IgD-negative memory B cell (primary cell): ENCODE results near the gene PTP4A2. TPM values are rescaled to one million over a fixed set of nuclear protein-coding genes. Genes with fewer than 3 reads are reported as not detected.

Experiments
- H3K27ac Mint-ChIP-seq, 3 donors: one replicate each; pipeline ENCODE4 v1.8.0; 2020 to 2022; ENCODE audit warnings: mild to moderate bottlenecking in 3 of 3, mixed read lengths in 3 of 3, moderate library complexity in 1 of 3
- H3K27me3 Mint-ChIP-seq: one replicate; pipeline ENCODE4 v1.8.0; 2021; ENCODE audit warnings: mixed read lengths
- H3K36me3 Mint-ChIP-seq: one replicate; pipeline ENCODE4 v1.8.0; 2020; ENCODE audit warnings: mild to moderate bottlenecking, mixed read lengths
- H3K4me1 Mint-ChIP-seq, 3 donors: one replicate each; pipeline ENCODE4 v1.8.0; 2020 to 2022; ENCODE audit warnings: mixed read lengths in 3 of 3, mild to moderate bottlenecking in 1 of 3
- H3K4me3 Mint-ChIP-seq, 4 donors: one replicate each; pipeline ENCODE4 v1.8.0; 2020 to 2022; ENCODE audit warnings: mild to moderate bottlenecking in 4 of 4, mixed read lengths in 4 of 4, moderate library complexity in 3 of 4
- H3K9me3 Mint-ChIP-seq, 3 donors: one replicate each; pipeline ENCODE4 v1.8.0; 2020 to 2021; ENCODE audit warnings: mixed read lengths in 3 of 3, mild to moderate bottlenecking in 1 of 3
- polyA plus RNA-seq: library from polyadenylated mRNA; unstranded; fragments of 300-500 nt; fragmentation: Illumina TruSeq; gene quantifications from one replicate; pipeline ENCODE4 v1.2.3, GENCODE V29; 2021

PTP4A2 gene
- polyA plus RNA-seq, 1 donor from 2014 or later, result 216 TPM

DNA sequence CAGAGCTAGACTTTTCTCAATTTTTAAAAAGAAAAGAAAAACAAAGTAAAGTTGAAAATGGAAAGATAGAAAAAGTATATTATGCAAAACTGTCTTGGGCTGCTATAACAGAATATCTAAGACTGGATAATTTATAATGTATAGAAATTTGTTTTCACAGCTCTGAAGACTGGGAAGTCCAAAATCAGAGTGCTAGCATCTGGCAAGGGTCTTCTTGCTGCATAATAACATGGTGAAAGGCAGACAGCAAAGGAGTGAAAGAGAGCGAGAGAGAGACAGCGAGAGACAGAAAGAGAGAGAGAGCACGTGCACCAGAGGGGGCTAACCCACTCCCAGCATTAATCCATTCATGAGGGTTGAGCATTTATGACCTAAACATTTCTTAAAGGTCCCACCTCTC is 63.2 kb downstream of the PTP4A2 start:
- H3K4me1 Mint-ChIP-seq, result peaks cover 20 to 25% (median 21%) of the 10 kb centered on the region in 3 donors
- no peak overlapping the region for H3K27ac Mint-ChIP-seq

DNA sequence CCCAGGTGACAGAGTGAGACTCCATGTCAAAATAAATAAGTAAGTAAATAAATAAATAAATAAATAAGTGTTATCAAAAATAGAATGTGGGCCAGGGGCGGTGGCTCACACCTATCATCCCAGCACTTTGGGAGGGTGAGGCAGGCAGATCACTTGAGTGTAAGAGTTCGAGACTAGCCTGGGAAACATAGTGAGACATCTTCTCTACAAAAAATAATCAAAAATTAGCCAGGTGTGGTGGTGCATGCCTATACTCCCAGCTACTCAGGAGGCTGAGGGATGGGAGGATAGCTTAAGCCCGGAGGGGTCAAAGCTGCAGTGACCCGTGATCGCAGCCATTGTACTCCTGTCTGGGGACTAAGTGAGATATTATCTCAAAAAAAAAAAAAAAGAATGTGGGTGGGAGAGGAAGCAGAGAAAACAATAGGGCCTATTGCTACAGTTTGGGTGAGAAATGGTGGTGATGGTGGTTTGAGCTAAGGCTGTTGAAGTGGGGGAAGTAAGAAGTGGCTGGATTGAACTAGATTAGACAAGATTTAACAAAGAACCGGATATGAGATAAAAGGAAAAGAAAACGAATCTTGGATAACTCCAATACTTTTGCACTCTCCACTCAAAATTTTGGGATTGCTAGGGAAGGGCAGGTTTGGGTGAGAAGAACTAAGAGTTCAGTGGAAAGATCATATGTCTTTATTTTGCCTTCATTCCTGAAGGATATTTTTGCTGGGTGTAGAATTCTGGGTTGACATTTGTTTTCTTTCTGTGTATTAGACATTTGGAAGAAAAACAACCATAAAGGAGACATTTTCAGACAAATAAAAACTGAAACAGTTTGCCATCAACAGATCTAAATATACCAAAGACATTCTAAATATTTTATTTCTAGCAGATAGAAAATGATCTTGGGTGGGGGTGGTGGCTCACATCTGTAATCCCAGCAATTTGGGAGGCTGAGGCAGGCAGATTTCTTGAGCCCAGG is 65.2 kb downstream of the PTP4A2 start:
- peak overlapping the region in 1 of 3 donors; percentile 25 for H3K27ac Mint-ChIP-seq
- peaks cover 0 to 5% (median 0%) of the 10 kb centered on the region in 3 donors for H3K9me3 Mint-ChIP-seq
- H3K27me3 Mint-ChIP-seq, result no peaks in the 10 kb centered on the region
- H3K4me3 Mint-ChIP-seq, result no peak overlapping the region
- H3K4me1 Mint-ChIP-seq, result peaks cover 9 to 16% (median 11%) of the 10 kb centered on the region in 3 donors
- H3K36me3 Mint-ChIP-seq, result peaks cover 4% of the 10 kb centered on the region

More for the DNA sequence above, 63.2 kb downstream of the PTP4A2 start:
- peaks cover 0 to 5% (median 0%) of the 10 kb centered on the region in 3 donors for H3K9me3 Mint-ChIP-seq
- no peak overlapping the region for H3K4me3 Mint-ChIP-seq
- H3K27me3 Mint-ChIP-seq, result no peaks in the 10 kb centered on the region
- peaks cover 4% of the 10 kb centered on the region for H3K36me3 Mint-ChIP-seq

- Mint-ChIP-seq H3K27ac (peak overlapping the region in 1 of 3 donors; percentile 48), H3K9me3 (peaks cover 0 to 5% (median 0%) of the 10 kb centered on the region in 3 donors), H3K4me1 (peaks cover 8 to 15% (median 9%) of the 10 kb centered on the region in 3 donors), H3K4me3 (no peak overlapping the region), H3K36me3 (peaks cover 4% of the 10 kb centered on the region), H3K27me3 (no peaks in the 10 kb centered on the region)
Measured at GRCh38 chr1:31871703-31872102, 66.5 kb downstream of the PTP4A2 start.

DNA sequence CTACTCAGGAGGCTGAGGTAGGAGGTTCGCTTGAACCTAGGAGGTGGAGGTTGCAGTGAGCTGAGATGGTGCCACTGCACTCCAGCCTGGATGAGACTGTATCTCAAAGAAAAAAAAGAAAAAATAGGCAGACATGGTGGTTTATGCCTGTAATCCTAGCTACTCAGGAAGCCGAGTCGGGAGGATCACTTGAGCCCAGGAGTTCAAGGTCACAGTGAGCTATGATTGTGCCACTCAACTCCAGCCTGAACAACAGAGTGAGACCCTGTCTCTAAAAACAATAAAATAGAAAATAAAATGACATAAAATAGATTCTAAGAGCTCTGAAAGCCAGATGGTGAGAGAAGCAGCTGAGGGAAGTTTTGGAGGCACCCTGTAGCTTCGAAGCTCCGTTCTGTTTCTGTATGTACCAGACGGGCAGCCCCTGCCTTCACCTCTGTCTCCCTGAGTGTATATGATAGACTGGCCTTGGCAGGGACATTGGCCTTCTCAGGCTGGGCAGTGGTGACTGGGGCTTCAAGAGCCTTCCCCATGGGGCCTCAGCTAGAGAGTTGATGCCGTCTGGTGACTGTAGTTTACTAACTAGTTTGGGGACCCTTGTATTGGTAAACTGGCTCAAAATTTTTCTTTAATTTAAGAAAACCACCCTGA is 68.0 kb downstream of the PTP4A2 start:
- no peaks in the 10 kb centered on the region for H3K27me3 Mint-ChIP-seq
- no peaks in the 10 kb centered on the region for H3K36me3 Mint-ChIP-seq
- peaks cover 8 to 14% (median 11%) of the 10 kb centered on the region in 3 donors for H3K4me1 Mint-ChIP-seq
- no peak overlapping the region for H3K4me3 Mint-ChIP-seq
- H3K9me3 Mint-ChIP-seq, result peaks cover 0 to 5% (median 0%) of the 10 kb centered on the region in 3 donors
- H3K27ac Mint-ChIP-seq, result peak overlapping the region in 1 of 3 donors; percentile 9

DNA sequence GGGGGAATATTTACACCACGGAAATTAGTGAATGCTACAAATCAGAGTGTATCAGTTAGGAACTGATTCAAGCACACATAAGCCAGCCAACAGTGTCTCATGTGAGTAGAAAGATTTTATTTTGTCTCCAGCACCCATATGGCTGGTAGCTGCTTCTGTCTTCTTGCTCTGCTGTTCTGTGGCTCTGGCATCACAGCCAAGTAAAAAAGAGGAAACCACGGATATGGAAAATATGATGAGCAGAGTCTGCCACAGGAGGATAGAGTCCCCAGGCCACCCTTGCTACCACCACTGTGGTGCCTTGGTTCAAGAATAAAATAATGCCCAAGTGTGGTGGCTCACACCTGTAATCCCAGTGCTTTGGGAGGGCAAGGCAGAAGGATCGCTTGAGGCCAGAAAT is 68.7 kb downstream of the PTP4A2 start:
- H3K27me3 Mint-ChIP-seq, result no peaks in the 10 kb centered on the region
- H3K27ac Mint-ChIP-seq, result no peak overlapping the region
- H3K4me1 Mint-ChIP-seq, result peaks cover 8 to 14% (median 11%) of the 10 kb centered on the region in 3 donors
- H3K36me3 Mint-ChIP-seq, result no peaks in the 10 kb centered on the region
- no peak overlapping the region for H3K4me3 Mint-ChIP-seq
- peaks cover 0 to 5% (median 0%) of the 10 kb centered on the region in 3 donors for H3K9me3 Mint-ChIP-seq

GRCh38 chr1:31868862-31869261 is 69.3 kb downstream of the PTP4A2 start:
- H3K27me3 Mint-ChIP-seq, result no peaks in the 10 kb centered on the region
- no peak overlapping the region for H3K4me3 Mint-ChIP-seq
- H3K36me3 Mint-ChIP-seq, result no peaks in the 10 kb centered on the region
- H3K9me3 Mint-ChIP-seq, result peaks cover 0 to 5% (median 0%) of the 10 kb centered on the region in 3 donors
- peak overlapping the region in 1 of 3 donors; percentile 39 for H3K27ac Mint-ChIP-seq
- H3K4me1 Mint-ChIP-seq, result peaks cover 8 to 14% (median 11%) of the 10 kb centered on the region in 3 donors

- Mint-ChIP-seq H3K4me3 (no peak overlapping the region), H3K27me3 (no peaks in the 10 kb centered on the region), H3K27ac (no peak overlapping the region), H3K9me3 (no peaks in the 10 kb centered on the region), H3K36me3 (no peaks in the 10 kb centered on the region), H3K4me1 (peaks cover 8 to 12% (median 11%) of the 10 kb centered on the region in 3 donors)
Measured at GRCh38 chr1:31867546-31867945, 70.6 kb downstream of the PTP4A2 start.

- Mint-ChIP-seq H3K4me3 (peak overlapping the region in 2 of 4 donors; percentile 17 to 18), H3K27ac (peak overlapping the region in 1 of 3 donors; percentile 13), H3K36me3 (no peaks in the 10 kb centered on the region)
Measured at GRCh38 chr1:31866450-31867032, 71.6 kb downstream of the PTP4A2 start.

GRCh38 chr1:31865728-31866449 is 72.3 kb downstream of the PTP4A2 start:
- Mint-ChIP-seq H3K4me1 (peaks cover 8 to 16% (median 16%) of the 10 kb centered on the region in 3 donors), H3K4me3 (peak overlapping the region in 2 of 4 donors; percentile 18 to 58), H3K36me3 (no peaks in the 10 kb centered on the region), H3K27me3 (no peaks in the 10 kb centered on the region), H3K27ac (peak overlapping the region in 1 of 3 donors; percentile 13), H3K9me3 (no peaks in the 10 kb centered on the region)

More at GRCh38 chr1:31866450-31867032, 71.6 kb downstream of the PTP4A2 start:
- H3K27me3 Mint-ChIP-seq, result no peaks in the 10 kb centered on the region
- no peaks in the 10 kb centered on the region for H3K9me3 Mint-ChIP-seq
- peaks cover 8 to 14% (median 13%) of the 10 kb centered on the region in 3 donors for H3K4me1 Mint-ChIP-seq

GRCh38 chr1:31862071-31862470 is 76.1 kb downstream of the PTP4A2 start:
- Mint-ChIP-seq H3K4me1 (peaks cover 8 to 15% (median 15%) of the 10 kb centered on the region in 3 donors), H3K27ac (no peak overlapping the region), H3K4me3 (no peak overlapping the region), H3K36me3 (no peaks in the 10 kb centered on the region), H3K27me3 (no peaks in the 10 kb centered on the region), H3K9me3 (no peaks in the 10 kb centered on the region)

DNA sequence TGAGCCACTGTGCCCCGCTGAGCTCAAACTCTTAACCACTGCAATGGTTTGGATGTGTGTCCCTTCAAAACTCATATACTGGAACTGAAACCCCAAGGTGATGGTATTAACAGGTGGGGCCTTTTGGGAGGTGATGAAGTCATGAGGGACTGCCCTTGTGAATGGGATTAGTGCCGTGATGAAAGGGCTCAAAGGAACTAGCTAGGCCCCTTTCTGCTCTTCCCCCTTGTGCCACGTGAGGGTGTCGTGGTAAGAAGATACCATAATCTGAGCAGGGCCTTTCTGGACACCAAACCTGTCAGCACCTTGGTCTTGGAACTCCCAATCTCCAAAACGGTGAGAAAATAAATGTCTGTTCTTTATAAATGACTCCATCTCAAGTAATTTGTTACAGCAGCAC is 76.8 kb downstream of the PTP4A2 start:
- H3K27me3 Mint-ChIP-seq, result no peaks in the 10 kb centered on the region
- H3K4me3 Mint-ChIP-seq, result no peak overlapping the region
- H3K9me3 Mint-ChIP-seq, result no peaks in the 10 kb centered on the region
- no peak overlapping the region for H3K27ac Mint-ChIP-seq
- peaks cover 2 to 9% (median 9%) of the 10 kb centered on the region in 3 donors for H3K4me1 Mint-ChIP-seq
- H3K36me3 Mint-ChIP-seq, result no peaks in the 10 kb centered on the region

DNA sequence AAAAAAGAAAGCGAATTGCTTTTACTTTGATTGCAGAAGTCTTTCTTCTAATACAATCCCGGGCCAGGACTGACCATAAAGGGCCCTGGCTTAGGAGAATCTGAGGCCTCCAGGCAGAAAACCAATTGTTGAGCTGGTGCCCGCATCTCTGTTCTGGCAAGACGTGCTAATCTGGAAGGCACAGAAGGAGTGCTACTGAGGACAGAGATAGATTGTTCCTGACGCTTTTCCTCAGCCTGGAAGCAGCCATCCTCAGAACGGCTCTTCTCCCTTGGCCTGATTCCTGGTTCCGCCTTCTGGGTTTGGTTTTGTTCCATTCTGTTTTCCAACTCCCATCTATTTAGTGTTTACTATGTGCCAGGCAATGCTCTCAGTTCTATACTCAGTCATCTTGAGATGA is 77.6 kb downstream of the PTP4A2 start:
- Mint-ChIP-seq H3K27ac (no peak overlapping the region), H3K9me3 (no peaks in the 10 kb centered on the region), H3K4me3 (no peak overlapping the region), H3K4me1 (peaks cover 0 to 8% (median 6%) of the 10 kb centered on the region in 3 donors), H3K36me3 (no peaks in the 10 kb centered on the region), H3K27me3 (no peaks in the 10 kb centered on the region)

DNA sequence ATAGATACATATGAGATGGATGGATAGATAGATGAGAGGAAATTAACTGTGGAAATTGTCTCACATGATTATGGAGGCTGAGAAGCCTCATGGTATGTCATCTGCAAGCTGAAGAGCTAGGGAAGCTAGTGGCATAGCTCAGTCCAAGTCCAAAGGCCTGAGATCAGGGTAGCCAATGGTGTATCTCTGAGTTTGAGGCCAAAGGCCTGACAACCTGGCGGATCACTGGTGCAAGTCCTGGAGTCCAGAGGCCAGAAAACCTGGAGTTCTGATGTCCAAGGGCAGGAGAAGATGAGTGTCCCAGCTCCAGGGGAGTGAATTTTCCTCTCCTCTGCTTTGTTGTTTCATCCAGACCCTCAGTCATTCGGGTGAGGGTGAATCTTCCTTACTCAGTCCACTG is 78.4 kb downstream of the PTP4A2 start:
- H3K36me3 Mint-ChIP-seq, result no peaks in the 10 kb centered on the region
- H3K4me3 Mint-ChIP-seq, result no peak overlapping the region
- no peaks in the 10 kb centered on the region for H3K9me3 Mint-ChIP-seq
- no peaks in the 10 kb centered on the region for H3K27me3 Mint-ChIP-seq
- H3K27ac Mint-ChIP-seq, result no peak overlapping the region
- H3K4me1 Mint-ChIP-seq, result peaks cover 0 to 8% (median 5%) of the 10 kb centered on the region in 3 donors

GRCh38 chr1:31859044-31859443 is 79.1 kb downstream of the PTP4A2 start:
- no peak overlapping the region for H3K27ac Mint-ChIP-seq
- no peak overlapping the region for H3K4me3 Mint-ChIP-seq
- no peaks in the 10 kb centered on the region for H3K9me3 Mint-ChIP-seq
- H3K36me3 Mint-ChIP-seq, result no peaks in the 10 kb centered on the region
- H3K27me3 Mint-ChIP-seq, result no peaks in the 10 kb centered on the region
- H3K4me1 Mint-ChIP-seq, result peaks cover 0 to 8% (median 5%) of the 10 kb centered on the region in 3 donors
